Renal pelvis (tissue), 4 donors: ENCODE measurements around the gene RNF157. TPM values are rescaled to one million over a fixed set of nuclear protein-coding genes. Genes with fewer than 3 reads are reported as not detected.
A peak's percentile ranks its signal among the peaks of the same experiment; 100 is the strongest.

Experiments used
- DNase-seq: peaks from one replicate; pipeline ENCODE4 v3.0.0-alpha.2; 2013
- polyA plus RNA-seq, 3 donors: library from polyadenylated mRNA; unstranded; fragments of 120-200 nt; gene quantifications; one replicate each; pipeline ENCODE4 v1.2.1, GENCODE V29; 2013; ENCODE audit not compliant: insufficient read length in 3 of 3

The RNF157 gene
- polyA plus RNA-seq, 3 donors, result 27.6 to 33.2 (median 33.0) TPM

GRCh38 chr17:76142039-76142584, 98.2 kb downstream of the RNF157 start:
- DNase-seq, result no peak

- peak; percentile 94 for DNase-seq
Observed at GRCh38 chr17:76141212-76142038, 98.9 kb downstream of the RNF157 start, which contains the start of gene FOXJ1. FOXJ1 (minus strand) TSS chr17:76141245; CDS start chr17:76140395, 850 bp downstream.

GRCh38 chr17:76140661-76141211, 99.6 kb downstream of the RNF157 start:
- DNase-seq, result no peak

GRCh38 chr17:76139801-76140660, 100.3 kb downstream of the RNF157 start:
- DNase-seq, result no peak

GRCh38 chr17:76138896-76139752, 101.2 kb downstream of the RNF157 start:
- no peak for DNase-seq

- peak; percentile 84 for DNase-seq
Observed at GRCh38 chr17:76138234-76138895, 101.9 kb downstream of the RNF157 start.

- no peak for DNase-seq
Observed at GRCh38 chr17:76137351-76138233, 102.7 kb downstream of the RNF157 start.

- no peak for DNase-seq
Observed at GRCh38 chr17:76137001-76137350, 103.3 kb downstream of the RNF157 start.

GRCh38 chr17:76136276-76137000, 103.9 kb downstream of the RNF157 start:
- no peak for DNase-seq

GRCh38 chr17:76135810-76136188, 104.5 kb downstream of the RNF157 start:
- no peak for DNase-seq

- no peak for DNase-seq
Observed at GRCh38 chr17:76134911-76135809, 105.1 kb downstream of the RNF157 start.

- DNase-seq, result no peak
Observed at GRCh38 chr17:76132574-76133338, 107.5 kb downstream of the RNF157 start.

GRCh38 chr17:76131692-76132573, 108.4 kb downstream of the RNF157 start:
- DNase-seq, result no peak

- no peak for DNase-seq
Observed at GRCh38 chr17:76131051-76131691, 109.1 kb downstream of the RNF157 start.

GRCh38 chr17:76130473-76130872, 109.8 kb downstream of the RNF157 start:
- no peak for DNase-seq
